Posterior vena cava (tissue), 2 donors: ENCODE data around the gene POLE. TPM values are rescaled to one million over a fixed set of nuclear protein-coding genes. Genes with fewer than 3 reads are reported as not detected.

Experiments used
- DNase-seq: peaks from one replicate; pipeline ENCODE4 v3.0.0-alpha.2; 2020; ENCODE audit warnings: low spot score
- intact Hi-C, 2 donors: fragments of 100-400 bp; cut with DNase I; formaldehyde crosslinking; loops; one replicate each; pipeline versions ENCODE4 v1.14.1 to v1.14.2; 2022 to 2023
- microRNA-seq, 2 donors: library from miRNA; unstranded; fragments of <30 nt; microRNA quantifications; one replicate each; pipeline ENCODE4 v1.2.0, GENCODE V29; 2020 to 2021; ENCODE audit warnings: borderline microRNAs expressed in 2 of 2
- total RNA-seq, 2 donors: library from RNA; stranded (reverse); fragmentation: NEBNext Ultra II Directional; extraction: Animal tissue kit (Norgen Biotek cat#: 25700); gene quantifications; one replicate each; pipeline ENCODE4 v1.2.1, GENCODE V29; 2021
- donor health status: DM: yes; HTN: yes; CAD: no.
- donor health status: DM: yes; HTN: yes; CAD: no.

Gene POLE
- total RNA-seq, 2 donors from 2014 or later, result 16.6 to 21.2 TPM

DNA sequence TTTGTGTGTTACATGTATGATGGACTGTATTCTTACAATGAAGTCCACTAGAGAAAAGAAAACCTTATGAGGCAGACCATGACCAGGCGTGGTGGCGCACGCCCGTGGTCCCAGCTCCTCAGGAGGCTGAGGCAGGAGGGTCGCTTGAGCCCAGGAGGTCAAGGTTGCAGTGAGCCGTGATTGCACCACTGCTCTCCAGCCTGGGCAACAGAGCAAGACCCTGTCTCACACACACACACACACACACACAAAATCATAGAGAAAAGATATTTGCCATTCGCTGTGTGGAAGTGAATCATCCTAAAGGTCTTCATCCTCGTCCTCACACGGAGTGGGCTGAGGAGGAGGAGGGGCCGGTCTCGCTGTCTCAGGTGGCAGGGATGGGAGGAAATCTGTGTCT, 109.0 kb downstream of the POLE start:
- intact Hi-C loops, result no loop called here
- no peak for DNase-seq

DNA sequence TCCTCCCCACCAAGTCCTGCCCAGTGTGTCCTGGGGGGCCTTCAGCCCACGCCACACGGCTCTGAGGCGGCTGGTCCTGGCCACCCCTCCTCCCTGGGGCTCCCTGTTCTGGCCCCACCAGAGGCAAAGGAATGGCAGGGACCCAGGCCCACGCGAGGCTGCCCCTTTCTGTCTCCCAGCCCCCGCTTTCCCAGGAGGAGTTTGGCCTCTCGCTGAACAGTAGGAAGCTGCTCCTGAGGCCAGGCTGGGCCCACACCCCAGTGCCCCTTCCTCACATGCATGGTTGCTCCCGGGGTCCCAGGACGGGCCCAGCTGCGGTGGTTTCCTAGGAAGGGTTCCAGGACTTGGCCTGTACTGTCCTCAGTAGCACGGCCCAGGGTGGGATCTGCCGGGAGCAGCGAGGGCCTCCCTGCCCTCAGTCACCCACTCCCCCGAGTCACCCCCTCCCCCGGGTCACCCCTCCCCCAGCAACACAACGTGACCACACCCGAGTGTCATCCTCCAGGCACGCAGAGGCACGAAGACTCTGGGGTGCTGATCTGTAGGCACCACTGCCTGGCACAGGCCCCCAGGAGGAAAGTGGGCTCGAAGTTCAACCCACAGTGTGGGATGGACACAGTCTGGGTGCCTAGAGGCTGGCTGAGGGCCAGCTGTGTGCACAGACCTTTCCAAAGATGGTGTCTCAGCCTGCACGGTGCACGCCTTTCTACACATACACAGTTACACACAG, 109.8 kb downstream of the POLE start:
- no peak for DNase-seq

DNA sequence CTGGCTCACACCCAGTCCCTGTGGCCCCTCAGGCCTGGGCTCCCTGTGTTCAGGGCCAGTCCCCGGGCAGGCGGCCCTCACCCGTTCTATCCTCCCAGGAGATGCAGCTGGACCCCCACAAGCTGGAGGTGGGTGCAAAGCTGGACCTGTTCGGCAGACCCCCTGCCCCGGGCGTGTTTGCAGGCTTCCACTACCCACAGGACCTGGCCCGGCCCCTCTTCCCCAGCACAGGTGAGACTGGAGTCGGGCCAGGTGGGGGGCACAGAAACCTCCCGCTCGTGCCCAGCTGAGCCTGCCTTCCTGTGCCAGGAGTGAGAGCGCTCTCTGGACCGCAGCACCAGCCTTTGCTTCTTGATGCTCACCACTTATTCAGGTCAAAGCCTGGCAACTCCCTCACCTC, 110.4 kb downstream of the POLE start:
- no peak for DNase-seq
- intact Hi-C loops, result no loop called here

More for the DNA sequence above, 109.8 kb downstream of the POLE start:
- intact Hi-C loops, result no loop called here

DNA sequence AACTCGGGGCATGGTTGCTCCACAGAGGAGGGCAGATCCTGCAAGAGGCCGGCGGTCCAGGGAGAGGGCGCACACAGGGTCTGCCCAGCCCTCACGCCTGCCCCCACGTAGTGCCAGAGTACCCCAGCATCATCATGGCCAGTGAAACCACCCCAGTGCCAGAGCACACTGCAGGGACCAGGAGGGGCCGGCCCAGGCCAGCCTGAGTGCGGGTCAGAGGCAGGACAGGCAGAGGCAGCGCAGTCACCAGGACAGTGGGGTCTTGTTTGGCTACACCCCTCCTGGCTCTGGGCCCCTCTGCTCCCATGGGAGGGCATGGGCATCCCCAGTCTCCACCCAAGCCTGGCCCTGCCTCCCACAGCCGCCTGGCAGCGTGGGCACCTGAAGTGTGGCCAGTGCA, 111.5 kb downstream of the POLE start:
- intact Hi-C loops, result no loop called here
- DNase-seq, result no peak

DNA sequence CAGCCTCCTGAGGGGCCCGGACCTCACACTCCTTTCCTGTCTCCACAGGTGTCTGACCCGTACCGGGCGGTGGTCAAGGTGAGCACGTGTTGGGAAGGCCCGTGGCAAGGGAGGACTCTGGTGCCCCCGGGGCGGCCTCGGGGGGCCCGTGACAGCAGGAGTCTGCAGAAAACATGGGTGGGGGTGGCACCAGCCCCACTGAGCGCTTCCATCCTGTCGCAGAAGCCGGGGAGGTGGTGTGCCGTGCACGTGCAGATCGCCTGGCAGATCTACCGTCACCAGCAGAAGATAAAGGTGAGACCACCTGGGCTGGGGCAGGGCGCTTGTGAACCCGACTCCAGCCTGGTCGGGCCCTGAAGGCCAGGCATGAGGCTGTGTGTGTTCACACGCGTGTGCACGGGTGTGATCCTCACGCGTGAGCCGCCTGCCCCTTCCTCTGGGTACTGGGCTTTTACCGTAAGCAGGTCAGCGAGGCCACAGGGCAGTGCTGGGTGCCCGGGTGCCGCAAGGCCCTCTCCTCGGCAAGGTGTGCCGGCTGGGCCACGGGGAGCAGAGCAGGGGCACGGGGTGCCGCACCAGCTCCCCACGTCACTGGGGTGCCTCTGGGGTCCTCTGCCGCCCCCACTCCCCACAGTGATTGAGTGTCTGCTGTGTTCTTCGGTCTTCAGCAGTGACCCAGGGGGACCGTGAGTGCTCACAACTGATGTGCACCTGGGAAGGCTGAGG, 112.7 kb downstream of the POLE start:
- no peak for DNase-seq
- intact Hi-C loops, result no loop called here

Small RNAs within 50 kb of the gene (microRNA-seq; reads per million reads assigned to microRNA genes)
- 0 reads per million in 2 donors for gene MIR6763

Other genes starting within 250 kb of the POLE start
- 10 to 100 TPM; 34.0 to 35.8 TPM for gene FBRSL1, start 197.2 kb downstream of the POLE start, total RNA-seq
- gene LRCOL1, start 76.8 kb downstream of the POLE start, total RNA-seq, result under 1 TPM; 0.62 to 0.65 TPM
- not detected for gene P2RX2, start 68.6 kb downstream of the POLE start, total RNA-seq
- 1 to 10 TPM; 7.1 to 9.5 TPM for gene PXMP2, start 245 bp upstream of the POLE start, total RNA-seq
- gene PGAM5, start 23.5 kb upstream of the POLE start, total RNA-seq, result 10 to 100 TPM; 20.0 to 24.2 TPM
- 10 to 100 TPM; 36.6 to 43.5 TPM for gene ANKLE2, start 74.5 kb upstream of the POLE start, total RNA-seq
- 100 to 1,000 TPM in 1 of 2 donors, 10 to 100 TPM in 1; 66.6 to 102 TPM for gene GOLGA3, start 141.5 kb upstream of the POLE start, total RNA-seq
- 10 to 100 TPM; 36.9 to 38.5 TPM for gene CHFR, start 200.3 kb upstream of the POLE start, total RNA-seq